SKM-1 treated with dmso at 0.1 percent for 144 hours (cell line): ENCODE data around the gene DPP10.
"Not testable (repeated sequence)": the region's sequence is repeated elsewhere in the genome, so short reads cannot be mapped to it uniquely, and the experiment has no call there.

ENCODE experiments used
- DNase-seq: peaks from one replicate; lab custom pipeline; 2025; ENCODE audit not compliant: unreplicated experiment; lab: John Stamatoyannopoulos, UW

DPP10 gene

GRCh38 chr2:114709936-114710850 lies 267.8 kb downstream of the DPP10 start:
- DNase-seq = no peak

GRCh38 chr2:114714313-114714712 lies 271.9 kb downstream of the DPP10 start:
- no peak for DNase-seq

GRCh38 chr2:114717049-114717448 lies 274.6 kb downstream of the DPP10 start:
- DNase-seq = no peak

- no peak for DNase-seq
Measured at GRCh38 chr2:114724454-114724853, 282.0 kb downstream of the DPP10 start.

- DNase-seq = no peak
Measured at GRCh38 chr2:114727012-114727411, 284.6 kb downstream of the DPP10 start.

GRCh38 chr2:114728372-114728771 lies 285.9 kb downstream of the DPP10 start:
- no peak for DNase-seq

GRCh38 chr2:114729026-114729425 lies 286.6 kb downstream of the DPP10 start:
- no peak for DNase-seq

GRCh38 chr2:114735126-114735525 lies 292.7 kb downstream of the DPP10 start:
- DNase-seq = no peak

- DNase-seq = no peak
Measured at GRCh38 chr2:114742245-114742644, 299.8 kb downstream of the DPP10 start.

GRCh38 chr2:114745700-114746099 lies 303.3 kb downstream of the DPP10 start:
- DNase-seq = no peak

GRCh38 chr2:114748175-114748574 lies 305.7 kb downstream of the DPP10 start:
- DNase-seq = not testable (repeated sequence)

- DNase-seq = no peak
Measured at GRCh38 chr2:114752425-114752824, 310.0 kb downstream of the DPP10 start.

- no peak for DNase-seq
Measured at GRCh38 chr2:114753145-114753544, 310.7 kb downstream of the DPP10 start.

- DNase-seq = no peak
Measured at GRCh38 chr2:114754907-114755563, 312.6 kb downstream of the DPP10 start.

- no peak for DNase-seq
Measured at GRCh38 chr2:114762376-114762775, 319.9 kb downstream of the DPP10 start.

- no peak for DNase-seq
Measured at GRCh38 chr2:114762986-114763385, 320.5 kb downstream of the DPP10 start.

GRCh38 chr2:114769110-114769509 lies 326.7 kb downstream of the DPP10 start:
- no peak for DNase-seq

GRCh38 chr2:114769991-114770390 lies 327.6 kb downstream of the DPP10 start:
- DNase-seq = no peak

- DNase-seq = no peak
Measured at GRCh38 chr2:114784046-114784445, 341.6 kb downstream of the DPP10 start.

- DNase-seq = no peak
Measured at GRCh38 chr2:114784890-114785583, 342.6 kb downstream of the DPP10 start.

- DNase-seq = no peak
Measured at GRCh38 chr2:114786901-114787300, 344.5 kb downstream of the DPP10 start.

GRCh38 chr2:114787486-114787885 lies 345.0 kb downstream of the DPP10 start:
- DNase-seq = no peak
